Testis (tissue), 3 donors: ENCODE results near the gene TRAPPC3. TPM values are rescaled to one million over a fixed set of nuclear protein-coding genes. Genes with fewer than 3 reads are reported as not detected.

Experiments
- DNase-seq: peaks from one replicate; pipeline ENCODE4 v3.0.0-alpha.2; 2019
- H3K27ac ChIP-seq, 2 donors: fragments of 200-600 bp; sonication (generic); one replicate each; pipeline ENCODE4 v1.5.1; 2019
- H3K27me3 ChIP-seq: fragments of 200-600 bp; sonication (generic); one replicate; pipeline ENCODE4 v1.5.1; 2019
- H3K36me3 ChIP-seq: fragments of 200-600 bp; sonication (generic); one replicate; pipeline ENCODE4 v1.5.1; 2017; ENCODE audit warnings: low read depth; ENCODE audit errors: missing control alignments
- H3K4me1 ChIP-seq: fragments of 200-600 bp; sonication (generic); one replicate; pipeline ENCODE4 v1.5.1; 2019
- H3K4me3 ChIP-seq, 2 donors: fragments of 200-600 bp; sonication (generic); one replicate each; pipeline ENCODE4 v1.5.1; 2017 to 2019
- H3K9me3 ChIP-seq: fragments of 200-600 bp; sonication (generic); one replicate; pipeline ENCODE4 v1.5.1; 2017
- CTCF ChIP-seq, 3 experiments: fragments of 450-650 bp in 2 of 3; fragments of 200-600 bp in 1 of 3; sonication (generic) in 1 of 3; IDR thresholded peaks; one replicate each; pipeline ENCODE4 v1.5.1; 2016 to 2019; ENCODE audit warnings: antibody characterized with exemption in 3 of 3, mild to moderate bottlenecking in 2 of 3, moderate library complexity in 1 of 3
- POLR2A ChIP-seq: fragments of 450-650 bp; IDR thresholded peaks from one replicate; pipeline ENCODE4 v1.6.1; 2017; ENCODE audit warnings: antibody characterized with exemption, mild to moderate bottlenecking, moderate library complexity
- WGBS, 2 donors: methylation state at CpG; one replicate each; pipeline ENCODE4 v1.1.5; 2018; 5-methylcytosine and 5-hydroxymethylcytosine counted together
- intact Hi-C: fragments of 100-400 bp; cut with DNase I; formaldehyde crosslinking; loops from one replicate; pipeline ENCODE4 v1.15.1; 2023; ENCODE audit warnings: low total_unique reads
- polyA plus RNA-seq: library from polyadenylated mRNA; stranded (reverse); fragments of 350-450 nt; fragmentation: Illumina TruSeq; extraction: RNeasy Lipid Tissue Mini Kit (QIAGEN cat#74804); gene quantifications from one replicate; pipeline ENCODE4 v1.2.3, GENCODE V29; 2014; ENCODE audit warnings: low read depth, low replicate concordance; ENCODE audit not compliant: insufficient read depth
- total RNA-seq, 2 donors: library from RNA; depleted of rRNA; stranded (reverse); fragments of >200 nt; gene quantifications; one replicate each; pipeline ENCODE4 v1.2.3, GENCODE V29; 2016

The TRAPPC3 gene
- total and polyA plus RNA-seq, 3 donors from 2014 or later = 109 to 146 (median 111) TPM

GRCh38 chr1:36149973-36150295 is 648 bp upstream of the TRAPPC3 start:
- intact Hi-C loops = loop anchor here (10.0 kb wide), 1 partner anchor 135 kb away; no protein-coding TSS in a partner anchor
- Histone ChIP-seq H3K4me1 (peaks cover 35% of the 10 kb centered on the region), H3K27me3 (no peaks in the 10 kb centered on the region), H3K27ac (peak overlapping the region; percentile 87 to 94), H3K9me3 (no peaks in the 10 kb centered on the region), H3K36me3 (no peaks in the 10 kb centered on the region), H3K4me3 (peak overlapping the region; percentile 22 to 90)
- DNase-seq = no peak
- WGBS, 2 donors = 21 to 29% methylated on average over 6 of the region's 6 CpGs
- no peak for TF ChIP-seq POLR2A
- no peak for TF ChIP-seq CTCF (IDR thresholded peaks at IDR 0.05)

GRCh38 chr1:36148821-36149236 is 457 bp downstream of the TRAPPC3 start:
- intact Hi-C loops = no loop called here
- Histone ChIP-seq H3K27me3 (no peaks in the 10 kb centered on the region), H3K27ac (peak overlapping the region; percentile 87 to 94), H3K9me3 (no peaks in the 10 kb centered on the region), H3K36me3 (no peaks in the 10 kb centered on the region), H3K4me1 (peaks cover 32% of the 10 kb centered on the region), H3K4me3 (peak overlapping the region; percentile 90 to 95)
- no peak for DNase-seq
- TF ChIP-seq POLR2A = no peak
- no peak for TF ChIP-seq CTCF (IDR thresholded peaks at IDR 0.05)
- 0% methylated on average over 16 of the region's 16 CpGs for WGBS, 2 donors

- no peak overlapping the region for H3K27ac ChIP-seq
- no peaks in the 10 kb centered on the region for H3K36me3 ChIP-seq
- WGBS, 2 donors = 82 to 92% methylated on average over 2 of the region's 2 CpGs
- H3K9me3 ChIP-seq = no peaks in the 10 kb centered on the region
- H3K27me3 ChIP-seq = no peaks in the 10 kb centered on the region
- H3K4me3 ChIP-seq = no peak overlapping the region
- peaks cover 15% of the 10 kb centered on the region for H3K4me1 ChIP-seq
- no peak for DNase-seq
- intact Hi-C loops = no loop called here
- TF ChIP-seq POLR2A = no peak
- no peak for TF ChIP-seq CTCF (IDR thresholded peaks at IDR 0.05)
Measured at GRCh38 chr1:36144413-36144812, 4.9 kb downstream of the TRAPPC3 start.

GRCh38 chr1:36143424-36143823 is 5.9 kb downstream of the TRAPPC3 start:
- no peaks in the 10 kb centered on the region for H3K9me3 ChIP-seq
- H3K4me1 ChIP-seq = peaks cover 15% of the 10 kb centered on the region
- TF ChIP-seq CTCF (IDR thresholded peaks at IDR 0.05) (no peak), POLR2A (no peak)
- H3K27me3 ChIP-seq = no peaks in the 10 kb centered on the region
- H3K36me3 ChIP-seq = no peaks in the 10 kb centered on the region
- intact Hi-C loops = no loop called here
- WGBS, 2 donors = 81 to 87% methylated on average over 4 of the region's 4 CpGs
- no peak overlapping the region for H3K4me3 ChIP-seq
- DNase-seq = no peak
- H3K27ac ChIP-seq = no peak overlapping the region

GRCh38 chr1:36142121-36142520 is 7.2 kb downstream of the TRAPPC3 start:
- Histone ChIP-seq H3K4me1 (peaks cover 15% of the 10 kb centered on the region), H3K27ac (no peak overlapping the region), H3K27me3 (no peaks in the 10 kb centered on the region), H3K9me3 (no peaks in the 10 kb centered on the region), H3K36me3 (no peaks in the 10 kb centered on the region), H3K4me3 (no peak overlapping the region)
- TF ChIP-seq POLR2A = no peak
- no peak for TF ChIP-seq CTCF (IDR thresholded peaks at IDR 0.05)
- intact Hi-C loops = no loop called here
- 25 to 26% methylated on average over 1 of the region's 1 CpG for WGBS, 2 donors
- no peak for DNase-seq
